ENCODE data around the gene PLXNA4.

The PLXNA4 gene

GRCh38 chr7:132367004-132367403 lies 209.3 kb downstream of the PLXNA4 start:
- DNase-seq (ENCODE audit: low read depth in 2 of 3, low spot score in 2 of 3): no peak

DNA sequence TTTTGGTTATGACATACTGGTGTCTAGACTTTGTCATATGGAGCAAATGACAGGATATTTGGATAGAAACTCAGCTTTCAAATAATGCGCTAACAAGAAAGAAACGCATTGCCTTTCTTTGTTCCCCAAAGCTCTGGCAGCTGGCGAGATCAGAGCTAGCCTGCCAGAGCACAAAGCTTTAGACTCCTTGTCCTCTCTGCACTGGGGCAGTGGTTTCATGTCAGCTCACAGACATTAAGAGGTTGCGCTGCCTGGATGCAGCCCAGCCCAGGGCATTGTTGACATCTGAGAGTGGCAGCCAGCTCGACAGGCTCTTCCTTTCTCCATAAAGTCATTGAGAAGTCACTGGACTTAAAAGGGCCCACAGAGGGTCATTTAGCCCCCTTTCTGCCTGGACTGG lies 212.0 kb downstream of the PLXNA4 start:
- no peak for DNase-seq (ENCODE audit: low read depth in 2 of 3, low spot score in 2 of 3)

GRCh38 chr7:132362059-132362458 lies 214.2 kb downstream of the PLXNA4 start:
- DNase-seq (ENCODE audit: low read depth in 2 of 3, low spot score in 2 of 3): no peak

GRCh38 chr7:132361146-132361545 lies 215.1 kb downstream of the PLXNA4 start:
- DNase-seq (ENCODE audit: low read depth in 2 of 3, low spot score in 2 of 3): no peak

DNA sequence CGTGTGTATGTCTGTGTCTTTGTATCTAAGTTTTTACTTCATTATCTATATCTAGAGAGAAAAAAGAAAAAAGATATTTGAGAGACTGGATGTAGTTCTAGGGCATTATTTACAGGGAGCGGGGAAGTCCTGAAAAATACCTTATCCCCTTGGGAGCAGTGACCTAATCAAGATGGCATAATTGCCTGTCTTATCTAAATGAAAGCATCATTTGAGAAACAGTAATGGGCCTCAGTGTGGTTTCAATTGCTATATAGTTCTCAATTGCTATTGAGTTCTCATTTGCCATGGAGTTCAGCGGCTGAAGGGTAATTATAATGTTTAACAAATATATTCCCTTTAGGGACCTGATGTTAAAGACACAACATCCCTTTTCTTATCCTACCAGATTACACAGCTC lies 216.5 kb downstream of the PLXNA4 start:
- DNase-seq (ENCODE audit: low read depth in 2 of 3, low spot score in 2 of 3): no peak

DNA sequence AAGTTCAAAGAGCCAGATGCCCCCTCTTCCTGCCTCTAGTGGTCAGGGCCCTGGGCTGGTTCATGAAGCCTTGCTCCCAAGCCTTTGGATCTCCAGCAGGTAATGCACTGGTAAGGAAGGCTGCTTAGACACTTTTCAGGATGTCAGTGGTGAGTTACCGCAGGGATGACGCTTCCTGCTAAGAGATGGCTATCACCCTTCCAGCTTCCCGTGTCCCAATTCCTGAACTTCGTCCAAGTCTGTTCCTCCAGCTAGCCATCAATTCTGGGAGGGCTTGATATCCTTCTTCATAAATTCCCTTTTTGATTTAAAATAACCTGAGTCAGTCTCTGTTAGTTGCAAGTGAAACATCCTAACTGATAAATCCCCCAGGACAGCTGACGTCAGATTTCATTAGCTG lies 221.2 kb downstream of the PLXNA4 start:
- no peak for DNase-seq (ENCODE audit: low read depth in 2 of 3, low spot score in 2 of 3)

DNA sequence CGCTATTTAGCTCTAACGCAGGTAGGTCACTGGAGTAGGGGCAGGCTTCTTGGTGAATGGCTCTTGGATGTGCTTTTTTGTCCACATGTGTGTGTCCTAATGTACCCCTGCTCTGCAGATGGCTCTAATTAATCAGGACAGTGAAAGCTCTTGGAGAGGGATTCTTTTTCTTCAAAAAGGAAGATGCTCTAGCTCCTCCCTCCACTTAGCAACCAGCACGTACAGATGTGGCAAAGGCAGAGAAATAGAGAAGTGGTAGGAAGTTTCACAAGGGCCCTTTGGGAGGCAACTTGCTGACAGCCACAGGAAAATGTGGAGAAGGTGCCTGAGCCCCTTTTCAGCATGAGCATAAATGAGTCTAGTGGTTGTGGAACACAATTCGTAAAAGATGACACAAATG lies 221.7 kb downstream of the PLXNA4 start:
- no peak for DNase-seq (ENCODE audit: low read depth in 2 of 3, low spot score in 2 of 3)

DNA sequence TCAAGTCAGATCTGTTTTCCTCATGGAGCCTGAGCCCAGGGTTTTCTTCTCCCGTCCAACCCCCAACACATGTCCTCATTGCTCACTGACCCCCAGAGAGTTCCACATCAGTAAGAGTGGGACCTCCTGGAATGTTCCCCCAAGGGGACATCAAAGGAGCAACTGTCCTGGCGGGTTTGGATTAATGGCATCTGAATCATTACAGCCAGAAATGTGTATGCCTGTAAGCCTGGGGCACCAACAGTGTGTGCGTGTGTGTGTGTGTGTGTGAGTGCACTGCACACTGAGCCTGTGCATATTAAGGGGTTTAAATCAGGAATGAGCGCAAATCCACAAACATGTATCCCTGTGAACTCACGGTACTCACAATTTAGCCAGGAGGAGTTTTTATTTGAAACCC lies 222.3 kb downstream of the PLXNA4 start:
- no peak for DNase-seq (ENCODE audit: low read depth in 2 of 3, low spot score in 2 of 3)

DNA sequence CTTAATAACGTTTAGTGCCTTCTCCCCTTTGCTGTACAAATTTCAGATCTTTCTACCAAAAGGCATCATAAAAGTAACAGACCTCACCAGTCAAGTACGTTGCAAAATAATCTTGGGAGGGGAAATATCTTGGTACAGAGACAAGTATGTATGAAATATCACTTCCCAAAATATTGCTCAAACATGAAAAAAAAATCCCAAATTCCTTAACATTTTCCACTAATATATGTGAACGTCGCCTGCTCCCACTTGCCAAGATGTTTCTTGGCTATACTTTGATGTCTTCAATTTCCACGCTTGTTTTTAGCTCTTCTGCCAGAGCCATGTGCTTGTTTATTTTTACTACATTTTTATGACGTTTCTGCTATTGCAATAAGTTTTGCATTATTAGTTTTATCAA lies 223.5 kb downstream of the PLXNA4 start:
- DNase-seq (ENCODE audit: low read depth in 2 of 3, low spot score in 2 of 3): no peak

DNA sequence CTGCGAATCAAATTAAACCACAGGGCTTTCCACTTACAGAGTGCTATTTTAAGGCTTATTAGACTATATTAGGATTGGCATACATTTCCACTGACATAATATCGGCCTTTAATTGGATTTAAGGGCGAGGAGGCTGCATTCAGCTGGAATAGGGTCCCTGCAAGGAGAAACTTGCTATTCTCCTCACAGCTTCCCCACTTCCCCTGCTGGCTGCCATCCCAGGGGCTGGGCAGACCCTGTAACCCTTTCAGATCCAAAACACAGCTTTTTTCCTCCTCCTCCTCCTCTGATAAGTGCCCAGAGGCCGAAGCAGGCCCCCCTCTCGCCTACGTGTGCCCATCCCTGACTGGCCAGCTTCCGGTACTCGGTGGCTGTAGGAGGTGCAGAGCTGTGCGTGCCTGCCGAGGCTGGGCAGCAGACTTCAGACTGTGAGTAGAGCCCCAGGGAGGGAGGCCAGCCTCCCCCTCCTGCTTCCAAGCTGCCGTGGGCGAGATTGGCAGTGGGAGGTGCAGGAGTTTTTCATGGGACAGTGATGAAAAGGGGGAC lies 224.2 kb downstream of the PLXNA4 start:
- DNase-seq (ENCODE audit: low read depth in 2 of 3, low spot score in 2 of 3): no peak

- DNase-seq (ENCODE audit: low read depth in 2 of 3, low spot score in 2 of 3): no peak
Observed at GRCh38 chr7:132350741-132351140, 225.5 kb downstream of the PLXNA4 start.

GRCh38 chr7:132349075-132349474 lies 227.2 kb downstream of the PLXNA4 start:
- no peak for DNase-seq (ENCODE audit: low read depth in 2 of 3, low spot score in 2 of 3)

DNA sequence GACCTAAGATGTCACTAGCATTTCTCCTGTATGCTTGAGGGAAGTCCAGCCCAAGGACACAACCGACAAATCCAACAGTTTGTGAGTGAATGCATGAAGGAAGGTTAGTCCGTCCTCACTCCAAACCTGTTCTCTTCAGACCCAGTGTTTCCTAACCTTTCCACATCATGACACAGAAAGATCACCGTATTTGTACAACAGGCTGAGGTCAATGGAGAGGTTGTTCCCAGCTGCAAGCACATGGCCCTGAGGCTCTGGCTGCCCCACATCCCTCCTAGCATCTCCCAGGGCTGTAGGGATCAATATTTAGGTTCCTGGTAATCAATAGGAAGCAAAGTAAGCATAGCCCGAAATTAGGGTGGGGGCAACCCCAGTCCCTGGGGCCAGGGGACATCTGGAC lies 227.9 kb downstream of the PLXNA4 start:
- DNase-seq (ENCODE audit: low read depth in 2 of 3, low spot score in 2 of 3): no peak

- no peak for DNase-seq (ENCODE audit: low read depth in 2 of 3, low spot score in 2 of 3)
Observed at GRCh38 chr7:132347858-132348257, 228.4 kb downstream of the PLXNA4 start.

- no peak for DNase-seq (ENCODE audit: low read depth in 2 of 3, low spot score in 2 of 3)
Observed at GRCh38 chr7:132347123-132347522, 229.1 kb downstream of the PLXNA4 start.

GRCh38 chr7:132345543-132346129 lies 230.6 kb downstream of the PLXNA4 start:
- DNase-seq (ENCODE audit: low read depth in 2 of 3, low spot score in 2 of 3): no peak

GRCh38 chr7:132345030-132345429 lies 231.2 kb downstream of the PLXNA4 start:
- DNase-seq (ENCODE audit: low read depth in 2 of 3, low spot score in 2 of 3): no peak

GRCh38 chr7:132343199-132343598 lies 233.1 kb downstream of the PLXNA4 start:
- DNase-seq (ENCODE audit: low read depth in 2 of 3, low spot score in 2 of 3): no peak

- no peak for DNase-seq (ENCODE audit: low read depth in 2 of 3, low spot score in 2 of 3)
Observed at GRCh38 chr7:132337450-132338080, 238.7 kb downstream of the PLXNA4 start.

DNA sequence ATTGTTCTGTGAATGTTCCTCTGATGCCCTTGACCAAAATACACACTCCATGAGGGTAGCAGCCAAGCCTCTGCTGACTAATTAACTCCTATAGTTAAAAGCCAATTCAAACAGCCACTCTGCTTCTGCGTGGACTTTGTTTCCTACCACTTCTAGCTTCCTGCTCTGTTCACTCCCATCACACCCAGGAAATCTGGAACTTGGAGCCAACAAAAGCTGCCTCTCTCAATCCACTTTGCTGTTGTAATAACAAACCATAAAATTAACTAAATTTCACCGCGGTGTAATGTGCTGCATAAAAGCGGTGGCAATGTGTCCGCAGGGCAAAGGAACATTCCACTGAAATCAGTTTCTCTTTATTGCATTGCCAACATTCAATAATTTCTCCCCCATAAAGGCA lies 239.5 kb downstream of the PLXNA4 start:
- no peak for DNase-seq (ENCODE audit: low read depth in 2 of 3, low spot score in 2 of 3)

GRCh38 chr7:132333301-132333700 lies 243.0 kb downstream of the PLXNA4 start:
- DNase-seq (ENCODE audit: low read depth in 2 of 3, low spot score in 2 of 3): no peak

DNA sequence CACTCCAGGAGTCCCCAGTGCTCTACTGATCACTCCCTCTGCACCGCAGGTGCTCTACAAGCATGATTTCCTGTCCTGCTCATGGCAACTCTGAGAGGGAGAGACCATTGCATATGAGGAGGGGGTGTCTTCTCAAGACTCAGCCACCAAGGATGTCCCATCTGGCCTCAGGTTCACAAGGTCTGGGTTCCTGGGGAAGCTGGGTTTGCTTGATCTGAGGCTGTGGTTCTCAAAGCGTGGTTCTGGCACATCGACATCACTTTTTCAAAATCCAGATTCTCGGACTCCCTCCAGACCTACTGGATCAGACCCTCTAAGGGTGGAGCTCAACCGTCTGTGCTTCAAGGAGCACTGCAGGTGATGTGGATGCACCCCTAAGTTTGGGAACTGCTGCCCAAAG lies 247.5 kb downstream of the PLXNA4 start:
- no peak for DNase-seq (ENCODE audit: low read depth in 2 of 3, low spot score in 2 of 3)

DNA sequence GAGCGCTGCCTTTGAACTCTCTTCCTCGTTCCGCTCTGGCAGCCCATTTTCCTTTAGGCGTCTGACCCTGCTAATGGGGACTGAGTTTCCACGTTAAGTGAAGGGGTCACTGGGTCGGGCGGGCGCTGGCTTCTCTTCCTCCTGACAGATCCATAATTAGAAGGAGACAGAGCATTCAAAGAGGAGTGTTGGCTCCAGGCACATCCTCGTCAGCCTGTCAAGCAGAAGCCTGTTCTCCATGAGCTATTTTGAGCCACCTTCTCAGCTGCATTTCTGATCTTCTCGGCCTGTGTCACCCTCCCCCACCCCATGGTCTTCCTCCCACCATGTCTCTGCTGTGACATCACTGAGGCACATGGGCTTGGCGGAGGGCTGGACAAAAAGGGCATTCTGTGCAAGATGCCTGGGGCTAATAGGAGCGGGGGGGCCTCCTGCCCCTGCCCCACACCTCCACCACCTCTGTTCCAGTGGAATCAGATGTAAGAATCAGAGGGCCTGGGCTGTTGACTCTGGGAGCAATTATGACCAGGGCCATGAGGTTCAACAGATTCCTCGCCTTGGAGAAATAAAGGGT lies 248.1 kb downstream of the PLXNA4 start:
- no peak for DNase-seq (ENCODE audit: low read depth in 2 of 3, low spot score in 2 of 3)
